COLO829 (cell line): Measurements from ENCODE around the gene SH3BP2.

Source experiments
- DNase-seq: peaks from one replicate; pipeline ENCODE4 v3.0.0; 2012; ENCODE audit warnings: low spot score

SH3BP2 gene

DNA sequence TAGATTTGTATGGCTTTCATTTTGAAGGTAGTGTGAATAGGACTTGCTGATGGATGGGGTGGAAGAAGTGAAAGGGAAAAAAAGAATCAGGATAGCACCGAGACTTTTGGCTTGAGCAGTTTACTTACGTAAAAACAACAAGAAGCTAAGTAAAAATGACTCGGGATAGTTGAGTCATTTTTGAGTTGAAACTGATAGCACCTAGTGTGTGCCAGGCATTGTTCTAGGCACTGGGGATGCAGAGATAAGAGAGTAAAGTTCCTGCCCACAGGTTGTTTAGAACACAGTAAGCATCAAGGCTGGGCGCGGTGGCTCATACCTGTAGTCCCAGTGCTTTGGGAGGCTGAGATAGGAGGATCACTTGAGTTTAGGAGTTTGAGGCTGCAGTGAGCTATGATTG, 85.5 kb downstream of the SH3BP2 start:
- DNase-seq = no peak

DNA sequence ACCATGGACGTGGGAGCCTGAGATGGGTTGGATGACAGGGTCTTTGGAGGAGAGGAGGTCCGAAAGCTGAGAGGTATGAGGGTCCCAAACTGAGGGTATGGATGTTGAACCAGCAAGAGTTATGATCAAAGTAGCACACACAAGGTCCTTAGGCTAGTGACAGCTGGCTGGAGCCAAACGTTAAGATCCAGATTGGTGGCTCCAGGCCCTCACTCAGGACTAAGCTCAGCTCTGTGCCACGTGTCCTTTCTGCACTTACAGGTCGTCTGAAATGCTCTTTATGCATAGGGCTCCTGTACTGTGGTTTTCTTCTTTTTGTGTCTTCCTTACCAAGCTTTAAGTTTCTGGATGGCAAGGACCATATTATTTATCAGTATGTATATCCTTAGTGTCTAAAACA, 86.1 kb downstream of the SH3BP2 start:
- DNase-seq = no peak

GRCh38 chr4:2881431-2881830, 88.5 kb downstream of the SH3BP2 start:
- DNase-seq = no peak

DNA sequence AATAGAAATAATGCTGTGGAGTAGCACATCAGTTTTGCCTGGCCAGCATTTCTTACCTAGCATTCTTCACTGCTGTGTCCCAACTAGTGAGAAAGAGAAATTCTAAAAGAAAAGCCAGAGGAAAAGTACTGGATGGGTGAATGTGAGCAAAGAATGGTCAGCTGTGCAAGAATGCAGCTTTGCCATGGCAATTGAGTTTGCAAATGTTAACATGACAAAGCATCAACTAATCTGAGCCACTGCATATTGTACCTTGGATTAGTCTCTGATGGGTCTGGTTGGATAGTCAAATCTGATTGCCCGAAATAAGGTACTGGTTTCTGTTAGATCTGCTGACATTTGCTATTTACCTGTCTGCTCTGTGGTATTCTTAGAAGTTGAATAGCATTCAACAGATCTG, 89.5 kb downstream of the SH3BP2 start:
- no peak for DNase-seq

- no peak for DNase-seq
Observed at GRCh38 chr4:2886161-2886560, 93.3 kb downstream of the SH3BP2 start.

GRCh38 chr4:2886622-2887021, 93.7 kb downstream of the SH3BP2 start:
- no peak for DNase-seq

GRCh38 chr4:2887343-2887742, 94.5 kb downstream of the SH3BP2 start:
- no peak for DNase-seq

- DNase-seq = no peak
Observed at GRCh38 chr4:2888886-2889285, 96.0 kb downstream of the SH3BP2 start.
